ENCODE measurements around the gene TPH1.

The TPH1 gene

DNA sequence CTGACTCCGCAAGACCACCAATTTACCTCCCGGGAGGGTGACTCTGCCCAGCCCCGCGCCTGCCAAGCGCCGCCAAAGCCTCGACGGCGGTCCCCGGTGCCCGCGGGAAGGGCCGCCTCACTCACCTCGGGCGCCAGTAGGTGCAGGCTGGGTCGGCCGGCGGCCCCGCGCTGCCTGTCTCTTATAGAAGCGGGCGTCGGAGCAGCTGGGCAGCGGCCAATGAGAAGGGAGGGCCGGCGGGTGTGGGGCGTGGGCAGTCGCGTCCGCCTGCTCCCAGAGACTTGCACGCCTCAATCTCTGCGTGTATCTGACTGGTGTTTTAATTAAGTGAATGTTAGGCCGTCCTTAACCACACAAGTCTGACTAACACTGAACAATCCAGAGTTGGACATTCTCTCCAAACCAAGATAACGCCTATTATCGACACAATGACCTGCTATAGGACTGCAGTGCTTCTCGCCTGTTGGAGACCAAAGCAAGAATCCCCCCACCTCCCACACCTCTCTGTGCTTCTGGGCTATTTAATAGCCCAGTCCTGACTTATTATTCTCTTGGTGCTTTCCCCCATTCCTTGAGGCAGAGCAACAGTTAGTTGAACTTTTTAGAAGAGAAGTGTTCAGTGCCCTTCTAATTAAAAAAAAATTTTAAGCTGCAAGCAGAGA is at the start of gene TPH1:
TSS of gene TPH1 (minus strand) at position 154 of the 662 bp plus-strand sequence. CDS start 5,507 bp downstream, outside the sequence.
- peak; percentile 67 for DNase-seq

DNA sequence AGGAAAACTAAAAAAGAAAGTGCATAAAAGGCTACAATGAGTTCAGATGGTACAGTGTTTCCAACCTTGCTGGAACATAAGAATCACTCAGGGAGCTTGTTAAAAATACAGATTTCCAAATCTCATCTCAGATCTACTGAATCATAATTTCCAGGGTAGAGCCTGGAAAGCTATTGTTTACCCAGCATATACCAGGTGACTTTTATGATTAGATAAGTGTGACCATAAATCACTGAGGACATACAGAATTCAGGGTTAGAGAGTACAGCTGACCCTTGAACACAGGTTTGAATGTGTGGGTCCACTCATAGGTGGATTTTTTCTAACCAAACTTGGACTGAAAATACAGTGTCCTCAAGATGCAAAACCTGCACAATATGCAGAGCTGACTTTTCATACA is 47.9 kb upstream of the TPH1 start:
- no peak for DNase-seq

DNA sequence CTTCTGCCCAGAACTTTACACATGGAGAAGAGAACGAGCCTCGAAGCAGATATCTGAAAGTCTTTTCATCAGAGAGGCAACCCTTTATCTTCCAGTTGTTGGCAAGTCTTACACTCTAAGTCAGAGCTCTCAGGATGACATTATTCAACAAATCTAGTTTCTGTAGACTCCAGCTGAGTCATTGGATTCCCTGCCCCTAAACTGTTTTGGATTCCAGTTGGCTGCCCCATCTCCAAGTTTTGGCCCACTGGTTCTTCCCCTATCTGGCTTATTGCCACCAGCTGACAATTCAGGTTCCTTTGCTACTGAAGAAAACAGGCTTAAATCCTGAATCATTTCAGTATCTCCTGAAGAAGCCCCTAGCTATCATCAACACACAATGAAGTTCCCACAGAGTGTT is 45.7 kb upstream of the TPH1 start:
- DNase-seq, result no peak

DNA sequence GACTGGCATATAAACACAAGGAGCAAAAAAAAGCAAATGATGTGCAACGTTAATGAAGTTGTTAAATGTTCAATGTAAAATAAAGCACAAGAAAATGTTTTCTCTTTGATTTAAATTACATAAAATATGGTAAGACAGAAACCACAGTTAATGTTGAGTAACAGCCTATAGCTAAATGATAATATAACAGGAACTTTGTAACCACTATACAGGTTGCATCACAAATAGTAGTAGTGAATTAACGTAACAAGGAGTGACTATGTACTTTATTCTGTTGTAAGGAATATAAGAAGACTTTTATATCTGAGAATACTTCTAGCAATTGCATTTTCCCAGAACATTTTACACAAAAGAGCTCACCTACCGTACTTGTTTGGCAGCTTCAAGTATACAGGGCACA is 42.9 kb upstream of the TPH1 start:
- DNase-seq, result no peak

DNA sequence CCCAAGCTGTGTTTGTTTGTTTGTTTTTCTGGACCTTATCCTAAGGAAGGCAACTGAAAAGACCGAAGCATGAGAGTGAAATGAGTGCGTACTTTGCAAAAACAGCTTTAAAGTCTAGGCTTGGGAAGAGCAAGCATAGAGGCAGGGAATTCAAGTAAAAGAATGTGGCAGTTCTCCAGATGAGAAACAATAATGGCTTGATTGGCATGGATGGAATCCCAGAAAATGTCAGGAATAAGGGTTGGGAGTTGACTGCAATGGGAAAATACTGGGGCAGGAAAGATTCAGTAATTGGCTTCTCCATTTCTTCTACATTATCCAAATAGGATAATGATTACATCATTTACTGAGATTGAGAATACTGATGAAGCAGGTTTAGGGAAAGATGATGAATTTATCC is 42.3 kb upstream of the TPH1 start:
- no peak for DNase-seq

DNA sequence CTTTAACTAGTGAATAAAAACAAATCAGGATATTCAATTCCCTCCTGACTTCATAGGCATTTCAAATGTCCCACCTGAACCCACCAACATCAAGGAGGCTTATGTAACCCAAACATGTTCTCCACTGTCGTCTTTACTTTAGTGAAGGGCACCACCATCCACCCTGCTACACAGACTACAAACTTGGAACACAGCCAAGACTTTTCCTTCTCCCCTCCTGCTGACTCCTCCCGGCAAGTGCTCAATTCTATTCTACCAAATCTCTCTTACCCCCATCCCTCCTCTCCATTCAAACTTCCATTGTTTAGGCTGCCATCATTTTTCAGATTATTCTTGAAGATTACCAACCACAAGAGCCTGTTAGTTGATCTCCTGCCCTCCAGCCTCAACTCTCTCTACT is 35.5 kb upstream of the TPH1 start:
- DNase-seq, result no peak

DNA sequence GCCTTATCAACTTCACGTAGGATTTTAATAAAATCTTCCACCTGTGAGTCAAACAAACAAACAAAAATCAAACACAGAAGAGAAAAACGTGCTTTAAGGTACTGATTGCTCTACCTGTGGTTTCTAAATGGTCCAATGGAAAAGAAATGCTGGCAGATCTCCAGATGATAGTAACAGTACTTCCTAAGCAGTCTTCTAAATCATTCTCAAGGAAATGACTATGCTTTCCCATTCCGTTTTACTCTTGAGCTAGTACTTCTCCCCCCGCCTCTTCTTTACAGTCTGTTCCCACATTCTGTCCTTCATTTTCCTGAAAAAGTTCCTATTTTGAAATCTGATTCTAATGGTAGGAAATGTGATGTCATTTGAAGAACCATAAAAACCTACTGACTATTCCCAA is 34.4 kb upstream of the TPH1 start:
- no peak for DNase-seq

DNA sequence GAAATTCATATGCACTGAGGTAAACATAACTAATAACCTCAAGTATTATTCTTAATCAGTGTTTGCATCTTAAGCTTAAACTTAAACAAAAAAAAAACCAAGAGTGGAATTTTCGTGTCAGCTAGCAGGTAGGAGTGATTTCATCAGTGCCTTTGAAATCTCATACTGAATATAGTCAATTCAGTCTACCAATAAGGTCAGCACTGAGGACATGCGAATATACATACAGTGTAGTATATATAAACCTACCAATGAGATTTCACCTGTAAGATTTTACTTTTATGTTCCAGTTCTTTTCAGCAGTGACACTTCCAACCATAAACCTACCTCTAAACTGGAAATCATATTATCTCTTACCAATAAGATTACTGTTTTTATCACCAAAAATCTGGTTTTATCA is 32.8 kb upstream of the TPH1 start:
- DNase-seq, result no peak

DNA sequence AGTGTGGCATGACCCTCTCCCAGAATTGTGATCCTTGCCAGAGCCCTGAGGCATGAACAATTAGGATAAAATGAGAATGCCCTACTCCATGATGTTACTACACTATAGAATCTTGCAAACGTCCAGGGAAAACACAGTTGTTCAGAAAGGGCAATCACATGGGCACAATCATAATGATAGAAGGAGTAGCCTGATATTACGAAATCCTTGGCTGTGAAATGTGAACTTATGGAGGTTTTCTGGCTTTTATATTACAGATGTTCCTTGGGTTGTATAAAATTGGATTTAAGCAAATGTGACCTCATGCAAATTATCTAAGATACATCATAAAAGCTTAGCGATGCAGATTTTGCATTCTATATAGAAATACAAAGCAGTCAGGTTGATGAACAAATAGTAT is 29.4 kb upstream of the TPH1 start:
- no peak for DNase-seq

DNA sequence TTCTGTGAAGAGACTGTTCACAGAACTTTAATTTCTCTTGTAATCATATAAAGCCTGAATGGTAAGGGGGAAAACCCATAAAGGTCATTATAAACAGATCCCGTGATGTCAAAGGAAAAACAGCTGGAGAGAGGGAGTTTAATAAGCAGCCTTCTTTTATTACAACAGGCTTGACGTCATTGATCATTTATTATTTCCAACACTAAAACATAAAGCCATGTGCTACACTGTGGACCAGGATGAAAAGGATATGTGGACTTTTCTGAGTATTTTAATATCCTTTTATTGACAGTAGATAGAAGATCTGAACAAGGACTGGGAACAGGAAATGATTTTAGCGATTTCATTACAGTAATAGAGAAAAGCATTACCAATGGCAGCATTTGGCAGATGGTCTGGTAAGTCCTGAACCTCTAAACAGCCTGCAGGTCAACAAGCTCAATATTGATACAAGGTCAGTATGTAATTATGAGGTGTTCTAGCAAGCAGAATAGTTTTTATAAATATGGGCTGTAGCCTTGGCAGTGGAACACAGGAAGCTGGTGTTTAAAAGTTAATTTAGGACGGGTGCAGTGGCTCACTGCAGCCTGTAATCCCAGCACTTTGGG is 25.1 kb upstream of the TPH1 start:
- DNase-seq, result no peak

DNA sequence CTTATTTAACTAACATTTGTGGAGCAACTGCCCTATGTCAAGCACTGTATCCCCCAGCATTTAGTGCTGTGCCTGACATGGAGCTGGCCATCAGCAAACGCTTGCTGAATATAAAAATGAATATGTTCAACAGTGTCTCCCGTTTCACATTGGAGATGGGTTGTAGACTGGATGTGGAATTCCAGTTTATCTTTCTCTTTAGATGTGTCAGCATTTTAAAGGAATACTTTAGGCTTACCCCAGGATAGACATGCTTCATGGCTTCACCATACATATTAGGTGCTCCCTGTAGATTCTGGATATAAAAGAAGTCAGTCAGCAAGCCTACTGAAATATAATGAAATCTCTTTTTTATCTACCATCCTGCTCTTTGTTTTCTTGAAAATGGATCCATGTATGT is 21.3 kb upstream of the TPH1 start:
- DNase-seq, result no peak

DNA sequence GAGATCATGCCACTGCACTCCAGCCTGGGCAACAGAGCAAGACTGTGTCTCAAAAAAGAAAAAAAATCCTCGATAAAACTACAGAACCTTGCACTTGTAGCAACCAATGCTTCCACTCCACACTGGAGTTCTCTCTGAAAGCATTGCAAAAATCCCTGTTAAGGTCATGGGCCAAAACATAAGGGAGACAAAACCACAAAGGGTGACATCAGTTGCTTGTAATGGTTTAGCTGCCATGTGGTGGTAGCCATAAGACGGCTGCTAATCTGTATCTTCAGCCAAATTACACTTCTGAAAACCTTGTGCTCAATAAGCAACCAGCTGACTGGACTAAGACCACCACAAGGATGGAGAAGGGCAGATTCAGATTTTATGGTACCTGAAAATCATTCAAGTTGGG is 20.6 kb upstream of the TPH1 start:
- DNase-seq, result no peak

DNA sequence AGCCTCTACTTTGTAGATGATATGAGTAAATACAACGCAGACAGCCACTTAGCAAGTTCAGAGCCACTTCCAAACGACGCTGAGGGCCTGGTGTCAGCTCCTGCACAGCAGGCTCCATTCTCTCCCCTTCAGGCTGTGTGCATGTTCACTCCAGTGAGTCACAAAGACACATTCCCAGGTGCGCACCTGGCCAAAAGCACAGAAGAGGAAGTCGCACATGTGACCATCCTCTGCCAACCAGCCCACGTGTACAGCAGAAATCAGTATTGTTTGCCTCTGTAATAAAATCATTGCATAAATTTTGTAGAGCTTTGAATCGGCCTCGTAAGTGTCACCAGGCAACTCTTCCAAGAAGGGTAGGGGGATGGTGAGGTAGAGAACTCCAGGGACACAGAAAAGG is 19.5 kb upstream of the TPH1 start:
- no peak for DNase-seq

DNA sequence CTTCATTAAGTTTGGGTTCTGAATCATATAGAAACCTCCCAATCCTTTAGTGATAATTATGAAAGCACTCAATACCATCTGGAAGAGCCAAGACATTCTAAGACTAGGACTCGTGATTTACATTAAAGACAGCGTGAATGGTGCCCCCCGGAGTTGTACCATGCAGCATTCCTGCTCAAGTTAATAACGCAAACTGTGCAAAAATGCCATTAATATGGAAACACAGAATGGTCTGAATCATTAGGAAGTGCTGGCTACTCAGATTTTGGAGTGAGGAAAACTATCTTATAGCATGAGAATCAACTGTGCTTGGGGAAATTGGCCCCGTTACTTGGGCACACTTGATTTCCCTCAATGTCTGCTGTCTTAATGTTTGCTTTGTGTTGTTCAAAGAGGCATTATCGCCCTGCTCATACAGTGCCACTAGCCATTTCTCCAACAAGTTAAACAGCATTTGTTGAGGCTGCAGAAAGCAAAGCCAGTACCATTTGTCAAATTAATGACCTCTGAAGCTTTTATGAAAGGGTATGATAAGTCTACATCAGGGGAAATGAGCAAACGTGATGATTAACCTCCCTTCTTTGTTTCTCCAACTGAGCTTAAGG is 18.5 kb upstream of the TPH1 start:
- no peak for DNase-seq

DNA sequence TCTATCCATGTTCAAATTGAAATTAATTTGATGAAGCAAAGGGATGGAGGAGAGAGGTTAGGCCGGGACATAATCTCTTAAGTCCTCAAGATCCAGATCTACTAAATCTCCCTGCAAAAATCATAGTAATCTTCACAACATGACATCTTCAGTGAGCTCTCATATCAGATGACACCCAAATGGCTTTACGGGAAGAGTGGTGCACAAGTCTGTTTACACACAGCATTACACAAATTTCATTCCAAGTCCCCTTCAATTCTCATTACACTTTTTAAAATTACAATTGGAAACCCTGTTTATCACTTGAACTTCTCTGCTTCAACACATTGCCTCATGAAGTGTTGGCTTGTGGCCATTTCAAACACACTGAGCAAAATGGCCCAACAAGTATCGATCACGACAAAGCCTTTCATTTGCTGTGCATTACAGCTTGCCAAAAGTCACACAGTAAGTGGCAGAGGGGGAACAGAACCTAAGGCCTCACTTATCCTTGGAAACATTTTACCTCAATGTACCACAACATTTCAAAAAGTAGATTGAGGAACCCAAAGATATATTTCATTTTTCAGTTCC is 17.9 kb upstream of the TPH1 start:
- DNase-seq, result no peak

DNA sequence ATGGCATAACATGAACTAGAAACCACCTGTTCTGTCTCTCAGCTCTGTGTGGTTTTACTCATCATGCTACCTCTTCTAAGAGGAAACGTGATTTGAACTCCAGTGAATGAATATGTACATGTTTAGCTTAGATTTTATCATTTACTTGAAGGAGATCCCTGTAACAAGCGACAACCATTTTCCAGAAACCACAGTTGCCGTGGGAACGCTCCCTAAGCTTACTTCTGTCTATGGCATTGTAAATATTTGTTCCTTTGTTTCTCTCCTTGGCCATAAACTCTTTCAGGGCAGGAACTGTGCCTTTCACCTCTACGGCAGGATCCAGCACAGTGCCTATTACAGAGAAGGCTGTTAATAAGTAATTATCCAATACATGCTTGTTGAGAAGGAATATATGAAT is 17.1 kb upstream of the TPH1 start:
- no peak for DNase-seq

DNA sequence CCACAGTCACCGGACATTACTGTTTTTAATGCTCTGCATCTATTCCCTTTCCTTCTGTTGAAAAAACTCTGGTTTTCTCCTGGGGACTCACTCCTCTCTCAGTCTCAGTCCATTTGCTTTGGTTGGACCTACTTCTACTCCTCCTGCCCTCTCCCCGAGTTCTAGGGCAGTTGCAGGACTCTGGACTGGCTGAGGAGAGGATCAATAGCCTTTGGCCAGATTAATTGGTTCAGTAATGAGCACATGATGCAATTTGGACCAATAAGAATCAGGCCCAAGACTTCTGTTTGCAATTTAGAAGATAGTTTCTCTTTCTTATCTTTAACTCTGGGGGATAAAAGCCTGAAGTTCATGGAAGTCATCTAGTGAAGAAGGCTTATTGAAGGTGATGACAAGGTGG is 15.3 kb upstream of the TPH1 start:
- no peak for DNase-seq

DNA sequence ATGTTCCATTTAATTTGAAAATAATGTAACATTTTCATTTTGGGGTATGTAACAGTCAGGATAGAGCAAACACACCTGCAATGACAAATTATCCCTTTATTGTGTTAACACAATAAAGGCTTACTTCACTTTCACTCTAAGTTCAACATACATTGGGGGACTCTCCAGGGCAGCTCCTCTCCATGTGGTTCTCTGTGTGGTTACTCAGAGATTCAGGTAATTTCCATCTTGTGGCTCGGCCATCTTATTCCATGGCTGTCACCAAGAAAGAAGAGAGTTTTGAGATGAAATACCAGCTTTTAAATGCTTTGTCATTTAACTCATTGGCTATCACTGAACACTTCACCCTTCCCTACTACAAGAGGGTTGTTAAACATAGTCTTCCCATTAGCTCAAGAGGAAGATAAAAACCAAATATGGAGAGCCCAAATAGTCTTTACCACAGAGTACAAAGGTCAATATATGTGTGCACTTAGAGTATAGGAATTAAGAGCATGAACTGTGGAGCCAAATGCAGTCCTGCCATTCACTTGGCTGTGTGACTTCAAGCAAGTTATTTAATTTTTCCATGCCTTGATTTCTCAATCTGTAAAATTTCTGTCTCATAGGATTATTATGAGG is 10.6 kb upstream of the TPH1 start:
- DNase-seq, result no peak

DNA sequence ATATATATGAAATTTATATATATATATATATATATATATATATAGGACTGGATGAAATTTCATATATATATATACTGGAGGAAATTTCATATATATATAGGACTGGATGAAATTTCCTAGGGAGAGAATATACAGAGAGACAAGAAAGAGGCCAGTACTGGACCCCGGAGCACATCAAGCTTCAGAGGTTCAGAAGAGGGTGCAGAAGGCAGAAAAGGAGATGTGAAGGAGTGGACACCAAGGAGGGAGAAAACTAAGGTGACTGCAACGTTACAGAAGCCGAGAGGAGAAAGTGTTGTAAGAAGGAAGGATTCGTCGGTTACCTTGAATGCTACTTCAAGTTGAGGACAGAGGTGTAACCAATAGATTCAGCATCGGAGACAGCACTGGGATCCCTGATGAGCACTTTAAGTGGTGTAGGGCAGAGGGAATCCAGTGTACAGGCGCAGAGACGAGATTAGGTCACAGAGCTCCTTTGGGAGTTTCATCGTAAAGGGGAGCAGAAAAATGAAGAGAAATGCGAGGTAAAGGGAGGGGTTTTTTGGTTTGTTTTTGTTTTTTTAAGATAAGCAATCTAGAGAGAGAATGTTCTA is 8.5 kb upstream of the TPH1 start:
- peak; percentile 3 for DNase-seq

DNA sequence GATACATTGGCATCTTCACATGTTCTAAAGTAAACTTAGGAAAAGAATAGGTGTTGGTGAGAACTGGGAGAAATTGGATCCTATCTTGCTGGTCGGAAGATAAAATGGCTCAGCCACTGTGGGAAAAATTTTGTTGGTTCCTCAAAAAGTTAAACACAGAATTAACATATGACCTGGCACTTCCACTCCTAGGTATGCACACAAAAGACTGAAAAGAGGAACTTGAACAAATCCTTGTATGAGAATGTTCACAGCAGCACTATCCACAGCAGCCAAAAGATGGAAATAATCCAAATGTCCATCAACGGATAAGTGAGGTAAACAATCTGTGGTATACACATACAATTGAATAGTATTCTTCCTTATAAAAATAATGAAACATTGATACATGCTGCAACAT is 4.8 kb upstream of the TPH1 start:
- no peak for DNase-seq

DNA sequence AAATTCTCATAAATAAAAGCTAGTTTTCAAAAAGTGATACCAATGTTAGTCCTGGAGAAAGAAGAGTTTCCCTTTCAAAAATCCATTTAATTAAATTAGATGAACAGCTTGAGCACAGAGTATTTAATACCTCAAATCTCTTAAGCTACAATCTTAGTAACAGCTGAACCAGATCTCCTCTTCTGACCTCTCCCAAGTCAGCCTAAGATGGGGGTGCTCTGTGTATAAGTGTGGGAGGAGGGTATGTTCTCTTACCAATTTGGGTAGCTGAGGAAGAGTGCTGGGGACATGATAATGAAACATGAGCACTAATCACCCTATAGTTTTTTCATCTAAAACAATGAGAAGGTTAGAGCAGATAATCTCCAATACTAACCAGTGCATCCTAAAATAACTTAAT is 9.6 kb downstream of the TPH1 start:
- no peak for DNase-seq

DNA sequence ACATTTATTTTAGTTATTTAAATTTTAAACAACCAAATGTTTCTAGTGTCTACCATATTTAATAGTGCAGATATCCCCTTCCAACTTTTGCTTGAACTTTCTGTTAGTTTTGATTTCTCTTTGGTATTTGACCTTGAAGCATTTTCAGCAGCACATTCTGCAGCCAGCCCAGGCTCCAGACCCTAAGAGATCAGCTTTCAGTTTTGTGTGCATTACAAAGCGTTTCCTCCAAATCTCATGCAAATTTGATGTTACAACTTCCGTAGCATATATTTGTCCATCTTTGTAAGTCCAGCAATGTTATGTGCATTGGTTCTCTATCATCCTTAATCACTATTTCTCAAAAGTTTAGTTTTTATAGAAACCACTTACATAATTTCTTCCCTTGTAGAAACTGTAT is 18.6 kb downstream of the TPH1 start:
- no peak for DNase-seq

DNA sequence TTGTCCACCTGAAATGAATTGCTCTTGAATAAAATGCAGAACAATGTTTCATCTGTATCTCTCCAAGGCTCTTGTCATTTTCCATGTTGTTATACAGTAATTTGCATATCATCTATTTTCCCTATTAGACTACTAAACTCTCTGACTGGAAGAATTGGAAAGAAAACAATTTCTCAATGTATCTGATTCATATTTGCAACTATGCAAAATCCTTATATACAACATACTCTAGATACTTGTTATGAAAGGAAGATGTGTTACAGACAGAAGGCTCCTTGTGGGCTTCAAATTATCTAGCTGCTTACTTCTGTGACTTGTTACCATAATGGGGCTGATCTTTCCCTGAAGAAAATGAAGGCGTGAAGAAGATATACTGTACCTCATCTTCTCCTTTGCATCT is 23.6 kb downstream of the TPH1 start:
- no peak for DNase-seq

DNA sequence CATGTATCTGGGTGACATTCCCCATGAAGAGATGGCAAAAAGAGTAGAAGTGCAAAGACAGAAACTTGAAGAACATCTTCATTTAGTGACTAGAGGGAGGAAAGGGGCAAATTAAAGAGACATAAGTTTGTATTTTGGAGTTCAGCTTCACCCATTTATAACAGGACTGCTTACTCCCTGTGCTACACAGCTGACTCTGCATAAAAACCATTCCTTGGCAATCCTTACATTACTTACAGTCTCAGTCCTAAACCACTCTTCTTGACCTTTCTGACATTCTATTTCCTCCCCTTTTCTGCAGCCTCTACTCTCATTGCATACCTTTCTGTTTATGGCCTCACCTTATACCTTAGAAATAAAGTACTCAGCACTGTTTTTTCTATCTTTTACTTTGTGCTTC is 26.4 kb downstream of the TPH1 start:
- no peak for DNase-seq

All from eye (tissue), 1 donor.